ENCODE results near the gene ADARB2. TPM values are rescaled to one million over a fixed set of nuclear protein-coding genes. Genes with fewer than 3 reads are reported as not detected.

The ADARB2 gene
- total RNA-seq, result 0.07 TPM in 1 of 2 replicates, not detected in the other

GRCh38 chr10:1737222-1738061 is at the start of gene ADARB2:
Gene ADARB2 (minus strand): TSS chr10:1737525.

Measured in thoracic aorta endothelial cell (primary cell).